Activated CD4-positive, alpha-beta T cell treated with anti-CD3 and anti-CD28 coated beads, Interleukin-2, amount 10 ng/mL, durations not matched to agents 7 days and 5 days (primary cell): ENCODE results near the gene ECHS1. TPM values are rescaled to one million over a fixed set of nuclear protein-coding genes. Genes with fewer than 3 reads are reported as not detected.
"Not testable (repeated sequence)": the region's sequence is repeated elsewhere in the genome, so short reads cannot be mapped to it uniquely, and the experiment has no call there.

Experiments
- CTCF ChIA-PET: fragments of 350-600 bp; sonication (Branson Sonifier 250); formaldehyde crosslinking; loops from one replicate; lab custom pipeline; 2021; ENCODE audit warnings: antibody characterized with exemption; lab: Charles Lee
- POLR2A ChIA-PET: fragments of 350-600 bp; sonication (Branson Sonifier 250); formaldehyde crosslinking; loops from one replicate; lab custom pipeline; 2021; ENCODE audit warnings: antibody characterized with exemption; lab: Charles Lee
- DNase-seq: peaks from one replicate; pipeline ENCODE4 v3.0.0-alpha.2; 2020
- H3K27ac Mint-ChIP-seq: one replicate; pipeline ENCODE4 v1.8.0; 2021; ENCODE audit warnings: mild to moderate bottlenecking, moderate library complexity, mixed read lengths
- H3K27me3 Mint-ChIP-seq: one replicate; pipeline ENCODE4 v1.8.0; 2021; ENCODE audit warnings: mixed read lengths
- H3K36me3 Mint-ChIP-seq: one replicate; pipeline ENCODE4 v1.8.0; 2021; ENCODE audit warnings: low read depth, mixed read lengths
- H3K4me1 Mint-ChIP-seq: one replicate; pipeline ENCODE4 v1.8.0; 2021; ENCODE audit warnings: mixed read lengths
- H3K4me3 Mint-ChIP-seq: one replicate; pipeline ENCODE4 v1.8.0; 2021; ENCODE audit warnings: mild to moderate bottlenecking, moderate library complexity, mixed read lengths
- H3K9me3 Mint-ChIP-seq: one replicate; pipeline ENCODE4 v1.8.0; 2021; ENCODE audit warnings: mixed read lengths
- total RNA-seq, 2 experiments: library from RNA; stranded (reverse); gene quantifications; one replicate each; pipeline ENCODE4 v1.2.3, GENCODE V29; 2021

ECHS1 gene
- total RNA-seq, 2 experiments from 2014 or later = 34.9 to 40.2 TPM

DNA sequence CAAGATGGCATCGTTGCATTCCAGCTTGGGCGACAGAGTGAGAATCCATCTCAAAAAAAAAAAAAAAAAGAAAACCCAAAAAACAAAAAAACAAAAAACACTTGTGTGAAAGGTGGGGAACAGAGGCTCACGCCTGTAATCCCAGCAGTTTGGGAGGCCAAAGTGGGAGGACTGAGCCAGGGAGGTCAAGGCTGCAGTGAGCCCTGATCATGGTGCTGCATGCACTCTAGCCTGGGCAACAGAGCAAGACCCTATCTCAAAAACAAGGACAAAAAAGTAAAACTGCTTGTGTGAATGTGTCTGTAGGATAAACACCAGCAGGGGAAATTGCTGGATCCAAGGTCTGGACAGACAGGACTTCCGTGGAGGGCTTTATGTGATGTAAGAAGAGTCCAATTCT is 10.4 kb upstream of the ECHS1 start:
- ChIA-PET POLR2A (no interaction called here), CTCF (no interaction called here)
- no peak for DNase-seq
- Mint-ChIP-seq H3K9me3 (no peaks in the 10 kb centered on the region), H3K4me1 (peaks cover 8% of the 10 kb centered on the region), H3K27ac (no peak overlapping the region), H3K36me3 (no peaks in the 10 kb centered on the region), H3K4me3 (no peak overlapping the region), H3K27me3 (no peaks in the 10 kb centered on the region)

GRCh38 chr10:133381036-133381435 is 7.9 kb upstream of the ECHS1 start:
- no peak for DNase-seq
- peaks cover 3% of the 10 kb centered on the region for H3K27me3 Mint-ChIP-seq

DNA sequence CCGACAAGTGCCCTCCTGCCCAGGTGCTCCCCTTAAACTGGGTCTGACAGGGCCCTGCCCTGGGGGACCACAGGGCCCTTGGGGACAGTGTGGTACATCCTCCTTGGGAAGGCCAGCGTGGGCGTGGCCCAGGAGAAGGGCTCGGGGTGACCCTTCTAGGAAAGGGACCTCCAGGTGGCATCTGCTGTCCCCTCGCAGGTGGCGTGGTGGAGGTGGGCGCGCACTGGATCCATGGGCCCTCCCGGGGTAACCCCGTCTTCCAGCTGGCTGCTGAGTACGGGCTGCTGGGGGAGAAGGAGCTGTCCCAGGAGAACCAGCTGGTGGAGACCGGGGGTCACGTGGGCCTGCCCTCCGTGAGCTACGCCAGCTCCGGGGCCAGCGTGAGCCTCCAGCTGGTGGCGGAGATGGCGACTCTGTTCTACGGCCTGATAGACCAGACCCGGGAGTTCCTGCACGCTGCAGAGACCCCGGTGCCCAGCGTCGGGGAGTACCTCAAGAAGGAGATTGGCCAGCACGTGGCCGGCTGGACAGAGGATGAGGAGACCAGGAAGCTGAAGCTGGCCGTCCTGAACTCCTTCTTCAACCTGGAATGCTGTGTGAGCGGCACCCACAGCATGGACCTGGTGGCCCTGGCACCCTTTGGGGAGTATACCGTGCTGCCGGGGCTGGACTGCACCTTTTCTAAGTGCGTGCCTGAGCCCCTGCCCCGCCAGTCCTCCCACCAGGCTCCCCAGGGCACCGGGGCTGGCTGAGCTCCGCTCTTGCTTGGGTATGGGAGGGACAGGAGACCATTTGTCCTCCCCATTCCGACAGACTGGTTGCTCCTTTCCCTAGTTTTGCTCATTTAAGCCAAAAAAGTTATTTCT is 6.9 kb upstream of the ECHS1 start:
- Mint-ChIP-seq H3K4me1 (peaks cover 10% of the 10 kb centered on the region), H3K27ac (no peak overlapping the region), H3K9me3 (no peaks in the 10 kb centered on the region), H3K27me3 (peaks cover 3% of the 10 kb centered on the region), H3K4me3 (peak overlapping the region; percentile 59), H3K36me3 (no peaks in the 10 kb centered on the region)
- DNase-seq = no peak
- POLR2A ChIA-PET = no interaction called here
- CTCF ChIA-PET = no interaction called here

More at GRCh38 chr10:133381036-133381435, 7.9 kb upstream of the ECHS1 start:
- no peak overlapping the region for H3K4me3 Mint-ChIP-seq
- CTCF ChIA-PET = interaction anchor here (1.3 kb wide), 1 partner anchor 9 kb away, joined by 3 read pairs; no protein-coding TSS in a partner anchor
- H3K9me3 Mint-ChIP-seq = no peaks in the 10 kb centered on the region
- POLR2A ChIA-PET = no interaction called here
- H3K4me1 Mint-ChIP-seq = peaks cover 10% of the 10 kb centered on the region
- H3K36me3 Mint-ChIP-seq = no peaks in the 10 kb centered on the region
- H3K27ac Mint-ChIP-seq = no peak overlapping the region

DNA sequence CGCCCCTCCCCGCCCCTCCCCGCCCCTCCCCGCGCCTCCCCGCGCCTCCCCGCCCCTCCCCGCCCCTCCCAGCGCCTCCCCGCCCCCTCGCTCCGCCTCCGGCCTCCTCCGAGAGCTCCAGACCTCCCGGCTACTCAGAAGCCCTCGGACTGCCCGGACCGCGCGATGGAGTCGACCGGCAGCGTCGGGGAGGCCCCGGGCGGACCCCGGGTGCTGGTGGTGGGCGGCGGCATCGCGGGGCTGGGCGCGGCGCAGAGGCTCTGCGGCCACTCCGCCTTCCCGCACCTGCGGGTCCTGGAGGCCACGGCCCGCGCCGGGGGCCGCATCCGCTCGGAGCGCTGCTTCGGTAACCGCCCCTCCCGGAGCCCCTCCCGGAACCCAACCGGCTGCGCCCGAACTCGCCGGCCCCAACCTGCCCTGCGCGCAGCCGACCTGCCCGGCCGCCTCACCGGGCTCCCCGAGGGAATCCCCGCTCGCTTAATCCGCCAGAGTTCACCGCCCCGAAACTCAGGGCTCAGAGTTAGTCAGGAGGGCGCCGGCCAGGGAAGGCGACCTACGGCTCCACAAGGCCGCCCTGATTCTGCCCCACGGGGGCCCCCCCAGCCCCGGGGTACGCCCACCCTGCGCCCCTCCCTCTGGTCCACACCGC is 6.1 kb upstream of the ECHS1 start, which contains the start of gene PAOX:
Gene PAOX (plus strand): TSS at position 111 of the 649 bp plus-strand sequence. CDS start 55 bp downstream, at position 166.
- peak within 1 kb of the TSS; percentile 76 for H3K4me3 Mint-ChIP-seq
- ChIA-PET POLR2A (no interaction called here), CTCF (no interaction called here)
- H3K9me3 Mint-ChIP-seq = no peaks in the 10 kb centered on the region
- peak within 1 kb of the TSS; percentile 76 for H3K27ac Mint-ChIP-seq
- peaks cover 14% of the 10 kb centered on the region for H3K4me1 Mint-ChIP-seq
- peaks cover 3% of the 10 kb centered on the region for H3K27me3 Mint-ChIP-seq
- H3K36me3 Mint-ChIP-seq = no peaks in the 10 kb centered on the region
- peak; percentile 53 for DNase-seq

DNA sequence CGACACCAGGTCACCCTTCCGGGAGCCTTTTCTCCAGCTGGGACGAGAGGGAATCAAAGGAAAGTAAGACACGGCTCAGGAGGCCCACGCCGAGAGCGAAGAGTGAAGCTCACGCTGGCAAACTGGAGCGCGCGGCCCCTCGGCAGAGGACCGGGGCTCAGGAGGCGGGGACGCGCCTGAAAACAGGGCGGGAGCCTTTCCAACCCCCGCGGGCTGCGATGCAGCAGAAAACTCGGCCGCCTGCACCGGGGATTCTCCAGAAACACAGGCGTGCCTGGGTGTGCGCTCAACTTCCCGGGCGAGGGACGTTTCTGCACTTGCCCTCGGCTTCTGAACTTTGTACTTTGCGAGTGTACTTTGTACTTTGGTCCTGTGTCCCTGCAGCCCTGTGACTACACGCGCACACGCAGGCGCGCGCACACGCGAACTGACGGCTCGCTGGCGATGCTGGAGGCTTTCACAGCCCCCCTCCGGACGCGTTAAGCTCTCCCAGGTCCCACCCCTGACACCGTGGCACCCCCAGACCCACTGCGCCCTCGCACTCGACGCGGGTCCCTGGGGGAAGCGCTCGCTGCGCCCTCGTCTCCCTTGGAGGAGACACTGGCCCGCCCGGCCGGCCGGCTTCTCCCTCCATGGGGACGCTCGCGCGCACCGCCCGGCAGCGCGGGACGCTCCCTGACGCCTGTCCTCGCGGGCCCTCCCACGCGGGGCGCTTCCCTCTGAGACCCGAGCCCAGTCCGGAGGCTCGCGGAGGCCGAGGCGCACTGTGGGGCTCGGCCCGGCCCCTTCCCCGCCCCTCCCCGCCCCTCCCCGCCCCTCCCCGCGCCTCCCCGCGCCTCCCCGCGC is 5.3 kb upstream of the ECHS1 start:
- H3K27me3 Mint-ChIP-seq = peaks cover 3% of the 10 kb centered on the region
- H3K36me3 Mint-ChIP-seq = no peaks in the 10 kb centered on the region
- H3K4me3 Mint-ChIP-seq = peak overlapping the region; percentile 76
- ChIA-PET CTCF (interaction anchor here (1.0 kb wide), 1 partner anchor 49 kb away, joined by 5 read pairs; no protein-coding TSS in a partner anchor), POLR2A (interaction anchor here (0.6 kb wide), 1 partner anchor 11 kb away, joined by 3 read pairs; no protein-coding TSS in a partner anchor)
- H3K9me3 Mint-ChIP-seq = no peaks in the 10 kb centered on the region
- peak overlapping the region; percentile 76 for H3K27ac Mint-ChIP-seq
- H3K4me1 Mint-ChIP-seq = peaks cover 18% of the 10 kb centered on the region
- DNase-seq = peak; percentile 62

- H3K9me3 Mint-ChIP-seq = no peaks in the 10 kb centered on the region
- ChIA-PET POLR2A (interaction anchor here (0.6 kb wide), 1 partner anchor 12 kb away, joined by 3 read pairs; no protein-coding TSS in a partner anchor), CTCF (interaction anchor here (1.0 kb wide), 1 partner anchor 48 kb away, joined by 5 read pairs; no protein-coding TSS in a partner anchor)
- DNase-seq = no peak
- peaks cover 3% of the 10 kb centered on the region for H3K27me3 Mint-ChIP-seq
- peak overlapping the region; percentile 76 for H3K4me3 Mint-ChIP-seq
- no peaks in the 10 kb centered on the region for H3K36me3 Mint-ChIP-seq
- H3K4me1 Mint-ChIP-seq = peaks cover 20% of the 10 kb centered on the region
- H3K27ac Mint-ChIP-seq = no peak overlapping the region
Observed at GRCh38 chr10:133377818-133378250, 4.7 kb upstream of the ECHS1 start.

DNA sequence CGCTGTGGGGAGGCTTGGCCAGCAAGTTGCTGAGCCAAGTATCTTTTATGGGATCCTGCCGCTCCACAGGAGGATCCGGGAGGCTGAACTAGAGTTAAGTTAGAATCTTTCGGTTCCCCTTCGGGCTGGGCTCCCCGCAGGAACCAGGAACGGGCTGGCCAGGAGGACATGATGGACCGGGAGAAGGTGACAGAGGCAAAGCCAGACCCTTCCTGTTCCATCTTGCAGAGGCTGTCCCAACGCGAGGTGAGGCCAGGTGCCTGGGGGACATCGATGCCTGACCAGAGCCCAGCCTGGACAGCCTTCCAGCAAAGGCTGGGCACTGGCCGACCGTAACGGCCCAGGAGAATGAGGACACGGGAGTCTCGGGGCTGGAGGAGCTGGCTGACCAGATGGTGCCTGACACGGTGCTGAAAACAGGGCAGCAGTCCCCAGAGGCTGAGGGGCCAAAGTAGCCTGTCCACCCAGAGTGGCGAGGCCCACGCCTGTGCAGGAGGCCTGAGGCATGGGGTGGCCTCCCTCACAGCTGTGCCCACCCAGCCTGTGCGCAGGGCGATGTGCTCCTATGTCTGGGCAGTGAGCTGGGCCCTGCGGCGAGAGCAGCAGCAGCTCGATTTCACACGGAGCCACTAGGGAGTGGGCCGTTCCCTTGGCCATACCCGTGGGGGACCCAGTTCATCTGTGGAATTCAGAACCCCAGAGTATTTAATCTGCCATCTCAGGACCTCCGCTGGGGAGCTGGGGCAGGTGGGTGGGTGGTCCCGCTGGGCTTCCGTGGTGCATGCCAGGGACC is 4.1 kb upstream of the ECHS1 start:
- peak overlapping the region; percentile 26 for H3K4me3 Mint-ChIP-seq
- CTCF ChIA-PET = interaction anchor here (0.7 to 1.0 kb wide), 3 partner anchors 12 to 48 kb away, joined by 4 to 5 read pairs (median 4); no protein-coding TSS in a partner anchor
- H3K27me3 Mint-ChIP-seq = peaks cover 3% of the 10 kb centered on the region
- POLR2A ChIA-PET = no interaction called here
- H3K27ac Mint-ChIP-seq = no peak overlapping the region
- no peaks in the 10 kb centered on the region for H3K36me3 Mint-ChIP-seq
- peaks cover 20% of the 10 kb centered on the region for H3K4me1 Mint-ChIP-seq
- DNase-seq = no peak
- H3K9me3 Mint-ChIP-seq = no peaks in the 10 kb centered on the region

DNA sequence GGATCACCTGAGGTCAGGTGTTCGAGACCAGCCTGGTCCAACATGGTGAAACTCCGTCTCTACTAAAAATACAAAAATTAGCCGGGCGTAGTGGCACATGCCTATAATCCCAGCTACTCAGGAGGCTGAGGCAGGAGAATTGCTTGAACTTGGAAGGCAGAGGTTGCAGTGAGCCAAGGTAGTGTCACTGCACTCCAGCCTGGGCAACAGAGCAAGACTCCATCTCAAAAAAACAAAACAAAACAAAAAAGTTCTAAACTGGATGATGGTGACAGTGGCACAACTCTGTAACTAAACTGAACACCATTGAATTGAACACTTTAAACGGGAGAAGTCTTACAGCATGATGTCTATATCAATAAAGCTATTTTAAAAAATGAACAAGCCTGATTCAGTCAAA is 3.0 kb upstream of the ECHS1 start:
- H3K36me3 Mint-ChIP-seq, H3K9me3 Mint-ChIP-seq, POLR2A ChIA-PET, H3K27me3 Mint-ChIP-seq, DNase-seq, H3K27ac Mint-ChIP-seq: not testable (repeated sequence)
- H3K4me3 Mint-ChIP-seq = peak overlapping the region; percentile 26
- CTCF ChIA-PET = interaction anchor here (1.0 kb wide), 1 partner anchor 13 kb away, joined by 4 read pairs; no protein-coding TSS in a partner anchor
- peaks cover 25% of the 10 kb centered on the region for H3K4me1 Mint-ChIP-seq

DNA sequence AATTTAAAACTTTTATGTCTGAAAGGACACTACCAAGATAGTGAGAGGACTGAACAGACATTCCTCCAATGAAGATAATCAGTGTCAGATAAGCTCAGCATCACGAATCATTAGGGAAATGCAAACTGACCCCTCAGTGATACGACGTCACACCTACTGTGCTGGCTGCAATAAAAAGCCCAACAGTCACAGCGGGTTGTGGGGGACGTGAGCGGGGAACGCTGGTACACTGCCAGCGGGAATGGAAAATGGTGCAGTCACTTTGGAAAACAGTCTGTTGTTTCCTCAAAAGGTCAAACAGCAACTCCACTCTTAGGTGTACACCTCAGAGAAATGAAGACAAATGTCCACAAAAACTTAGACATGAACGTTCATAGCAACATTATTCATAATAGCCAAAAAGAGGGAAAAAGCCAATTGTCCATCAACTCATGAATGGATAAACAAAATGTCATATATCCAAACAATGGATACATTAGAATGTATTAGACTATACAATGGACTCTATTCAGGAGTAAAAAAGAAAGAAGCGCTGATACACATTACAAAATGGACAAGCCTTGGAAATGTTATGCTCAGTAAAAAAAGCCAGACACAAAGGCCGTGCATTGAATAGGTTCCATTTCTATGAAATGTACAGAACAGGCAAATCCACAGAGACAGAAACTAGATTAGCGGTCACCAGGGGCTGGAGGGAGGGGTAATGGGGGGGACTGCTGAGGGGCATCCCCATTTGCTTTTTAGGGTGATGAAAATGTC is 2.4 kb upstream of the ECHS1 start:
- no peak overlapping the region for H3K27ac Mint-ChIP-seq
- CTCF ChIA-PET = no interaction called here
- H3K4me3 Mint-ChIP-seq = no peak overlapping the region
- H3K27me3 Mint-ChIP-seq = peaks cover 3% of the 10 kb centered on the region
- DNase-seq = no peak
- H3K4me1 Mint-ChIP-seq = peaks cover 25% of the 10 kb centered on the region
- no peaks in the 10 kb centered on the region for H3K9me3 Mint-ChIP-seq
- POLR2A ChIA-PET = no interaction called here
- peaks cover under 1% of the 10 kb centered on the region for H3K36me3 Mint-ChIP-seq

DNA sequence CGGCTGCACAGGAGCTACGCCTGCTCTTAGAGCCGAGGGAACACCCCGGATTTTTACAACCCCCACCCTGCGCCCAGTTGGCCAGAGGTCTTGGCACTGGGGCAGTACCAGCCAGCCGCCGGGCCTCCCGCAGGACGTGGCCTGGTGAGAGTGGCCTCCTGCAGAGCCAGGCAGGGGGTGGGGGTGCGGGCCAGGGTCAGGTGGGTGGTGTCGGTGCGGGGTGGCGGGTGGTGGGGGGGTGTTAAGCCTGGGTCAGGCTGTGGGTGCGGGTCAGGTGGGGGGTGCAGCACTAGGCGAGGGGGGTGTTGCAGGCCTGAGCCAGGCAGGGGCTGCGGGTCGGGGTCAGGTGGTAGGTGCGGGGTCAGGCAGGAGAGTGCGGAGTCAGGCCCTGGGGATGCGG is 647 bp downstream of the ECHS1 start:
- Mint-ChIP-seq H3K27me3 (peaks cover 3% of the 10 kb centered on the region), H3K4me1 (peaks cover 25% of the 10 kb centered on the region), H3K4me3 (peak overlapping the region; percentile 75), H3K27ac (no peak overlapping the region), H3K9me3 (no peaks in the 10 kb centered on the region), H3K36me3 (peaks cover 11% of the 10 kb centered on the region)
- ChIA-PET POLR2A (no interaction called here), CTCF (interaction anchor here (1.1 kb wide), 1 partner anchor 11 kb away, joined by 3 read pairs; no protein-coding TSS in a partner anchor)
- no peak for DNase-seq
